Liver (tissue), 9 donors: Measurements from ENCODE around the gene MIP. TPM values are rescaled to one million over a fixed set of nuclear protein-coding genes. Genes with fewer than 3 reads are reported as not detected.

Source experiments
- DNase-seq: peaks from one replicate; pipeline ENCODE4 v3.0.0-alpha.2; 2017; ENCODE audit warnings: low spot score
- H3K27ac ChIP-seq, 2 donors: one replicate each; pipeline ENCODE4 v1.7.0; 2013; ENCODE audit warnings: inconsistent platforms in 2 of 2, low read length in 2 of 2, control low read depth in 1 of 2, low read depth in 1 of 2, mild to moderate bottlenecking in 1 of 2
- H3K27me3 ChIP-seq, 4 donors: one replicate each; pipeline versions ENCODE4 v1.6.1 to v1.7.0; 2013; ENCODE audit warnings: low read length in 3 of 4, inconsistent platforms in 1 of 4, mild to moderate bottlenecking in 1 of 4, moderate library complexity in 1 of 4; ENCODE audit not compliant: control insufficient read depth in 4 of 4, insufficient read depth in 4 of 4
- H3K36me3 ChIP-seq, 4 donors: one replicate each; pipeline versions ENCODE4 v1.6.1 to v1.7.0; 2013; ENCODE audit warnings: low read length in 3 of 4, mild to moderate bottlenecking in 3 of 4, low read depth in 1 of 4, moderate library complexity in 1 of 4; ENCODE audit not compliant: control insufficient read depth in 4 of 4, insufficient read depth in 3 of 4
- H3K4me1 ChIP-seq, 4 donors: one replicate each; pipeline versions ENCODE4 v1.6.1 to v1.7.0; 2013; ENCODE audit warnings: low read length in 3 of 4, mild to moderate bottlenecking in 3 of 4, moderate library complexity in 1 of 4; ENCODE audit not compliant: control insufficient read depth in 4 of 4, insufficient read depth in 4 of 4
- H3K4me3 ChIP-seq, 3 donors: one replicate each; pipeline versions ENCODE4 v1.6.1 to v1.7.0; 2013; ENCODE audit warnings: low read length in 3 of 3, control low read depth in 1 of 3, low read depth in 1 of 3, mild to moderate bottlenecking in 1 of 3
- H3K9ac ChIP-seq, 2 donors: one replicate each; pipeline ENCODE4 v1.7.0; 2013; ENCODE audit warnings: low read length in 2 of 2, mild to moderate bottlenecking in 2 of 2, moderate library complexity in 2 of 2, control low read depth in 1 of 2, low read depth in 1 of 2
- H3K9me3 ChIP-seq, 4 donors: one replicate each; pipeline versions ENCODE4 v1.6.1 to v1.7.0; 2013; ENCODE audit warnings: low read length in 3 of 4; ENCODE audit not compliant: control insufficient read depth in 4 of 4
- EGR1 ChIP-seq, 2 donors: IDR thresholded peaks; 2 replicates each; pipeline ENCODE4 v1.6.1; 2016 to 2018; ENCODE audit warnings: antibody characterized with exemption in 2 of 2, low read depth in 2 of 2
- FOXA1 ChIP-seq: IDR thresholded peaks from 2 replicates; pipeline ENCODE4 v1.6.1; 2016; ENCODE audit warnings: antibody characterized with exemption
- FOXA2 ChIP-seq: IDR thresholded peaks from 2 replicates; pipeline ENCODE4 v1.6.1; 2016; ENCODE audit warnings: antibody characterized with exemption
- GABPA ChIP-seq, 2 donors: IDR thresholded peaks in 1 of 2; conservative IDR thresholded peaks in 1 of 2; 2 replicates each; pipeline ENCODE4 v1.6.1; 2016; ENCODE audit warnings: antibody characterized with exemption in 2 of 2, mild to moderate bottlenecking in 1 of 2, moderate library complexity in 1 of 2
- HNF4A ChIP-seq, 2 donors: conservative IDR thresholded peaks; 2 replicates each; pipeline ENCODE4 v1.6.1; 2016; ENCODE audit warnings: antibody characterized with exemption in 2 of 2, mild to moderate bottlenecking in 2 of 2
- HNF4G ChIP-seq: IDR thresholded peaks from 2 replicates; pipeline ENCODE4 v1.6.1; 2016; ENCODE audit warnings: antibody characterized with exemption
- JUND ChIP-seq, 2 donors: IDR thresholded peaks; 2 replicates each; pipeline ENCODE4 v1.6.1; 2016; ENCODE audit warnings: antibody characterized with exemption in 2 of 2
- NR2F2 ChIP-seq: IDR thresholded peaks from 2 replicates; pipeline ENCODE4 v1.6.1; 2016; ENCODE audit warnings: antibody characterized with exemption
- RAD21 ChIP-seq, 2 donors: IDR thresholded peaks; 2 replicates each; pipeline ENCODE4 v1.6.1; 2016; ENCODE audit warnings: antibody characterized with exemption in 2 of 2, mild to moderate bottlenecking in 2 of 2
- RXRA ChIP-seq, 2 donors: IDR thresholded peaks; 2 replicates each; pipeline ENCODE4 v1.6.1; 2017 to 2018; ENCODE audit warnings: antibody characterized with exemption in 2 of 2, mild to moderate bottlenecking in 1 of 2
- SP1 ChIP-seq: IDR thresholded peaks from 2 replicates; pipeline ENCODE4 v1.6.1; 2018; ENCODE audit warnings: antibody characterized with exemption, mild to moderate bottlenecking
- TAF1 ChIP-seq: conservative IDR thresholded peaks from 2 replicates; pipeline ENCODE4 v1.6.1; 2016; ENCODE audit warnings: antibody characterized with exemption, mild to moderate bottlenecking
- YY1 ChIP-seq: IDR thresholded peaks from 2 replicates; pipeline ENCODE4 v1.6.1; 2016; ENCODE audit warnings: antibody characterized with exemption, mild to moderate bottlenecking
- WGBS: extraction: QIAGEN DNeasy Blood & Tissue Kit; methylation state at CpG from one replicate; pipeline ENCODE4 v1.1.7; 2013; 5-methylcytosine and 5-hydroxymethylcytosine counted together
- polyA plus RNA-seq, 2 donors: library from polyadenylated mRNA; stranded (reverse) in 1 of 2; unstranded in 1 of 2; fragments of 200-250 nt in 1 of 2; fragments of >200 nt in 1 of 2; fragmentation: Nextera tagmentation in 1 of 2; extraction: Ambion mirVana in 1 of 2; gene quantifications; one replicate each; pipeline versions ENCODE4 v1.2.1 to v1.2.3, GENCODE V29; 2013 to 2015
- total RNA-seq, 2 donors: library from RNA; depleted of rRNA; stranded (reverse); fragments of >200 nt; gene quantifications; one replicate each; pipeline ENCODE4 v1.2.3, GENCODE V29; 2014
- TF ChIP-seq, protein P1 (sequence below): IDR thresholded peaks from 2 replicates; pipeline ENCODE4 v1.6.1; 2016; ENCODE audit warnings: antibody characterized with exemption
- TF ChIP-seq, protein P2 (sequence below): IDR thresholded peaks from 2 replicates; pipeline ENCODE4 v1.6.1; 2016; ENCODE audit warnings: antibody characterized with exemption, mild to moderate bottlenecking
- TF ChIP-seq, protein P3 (sequence below): fragments of 150-350 bp; IDR thresholded peaks from 2 replicates; pipeline ENCODE4 v1.5.1; 2017; ENCODE audit warnings: improper control_type of control experiment, low read depth, low read length; ENCODE audit not compliant: missing input control
- TF ChIP-seq, protein P4 (sequence below): IDR thresholded peaks from 2 replicates; pipeline ENCODE4 v1.6.1; 2016; ENCODE audit warnings: antibody characterized with exemption
- TF ChIP-seq, protein P5 (sequence below): IDR thresholded peaks from 2 replicates; pipeline ENCODE4 v1.6.1; 2016; ENCODE audit warnings: antibody characterized with exemption
- donor health status: healthy.
- donor health status: healthy.
- donor health status: healthy.
- donor health status: healthy.
- donor health status: healthy.

Gene MIP
- total and polyA plus RNA-seq, 4 donors = 0.09 to 0.60 (median 0.39) TPM

DNA sequence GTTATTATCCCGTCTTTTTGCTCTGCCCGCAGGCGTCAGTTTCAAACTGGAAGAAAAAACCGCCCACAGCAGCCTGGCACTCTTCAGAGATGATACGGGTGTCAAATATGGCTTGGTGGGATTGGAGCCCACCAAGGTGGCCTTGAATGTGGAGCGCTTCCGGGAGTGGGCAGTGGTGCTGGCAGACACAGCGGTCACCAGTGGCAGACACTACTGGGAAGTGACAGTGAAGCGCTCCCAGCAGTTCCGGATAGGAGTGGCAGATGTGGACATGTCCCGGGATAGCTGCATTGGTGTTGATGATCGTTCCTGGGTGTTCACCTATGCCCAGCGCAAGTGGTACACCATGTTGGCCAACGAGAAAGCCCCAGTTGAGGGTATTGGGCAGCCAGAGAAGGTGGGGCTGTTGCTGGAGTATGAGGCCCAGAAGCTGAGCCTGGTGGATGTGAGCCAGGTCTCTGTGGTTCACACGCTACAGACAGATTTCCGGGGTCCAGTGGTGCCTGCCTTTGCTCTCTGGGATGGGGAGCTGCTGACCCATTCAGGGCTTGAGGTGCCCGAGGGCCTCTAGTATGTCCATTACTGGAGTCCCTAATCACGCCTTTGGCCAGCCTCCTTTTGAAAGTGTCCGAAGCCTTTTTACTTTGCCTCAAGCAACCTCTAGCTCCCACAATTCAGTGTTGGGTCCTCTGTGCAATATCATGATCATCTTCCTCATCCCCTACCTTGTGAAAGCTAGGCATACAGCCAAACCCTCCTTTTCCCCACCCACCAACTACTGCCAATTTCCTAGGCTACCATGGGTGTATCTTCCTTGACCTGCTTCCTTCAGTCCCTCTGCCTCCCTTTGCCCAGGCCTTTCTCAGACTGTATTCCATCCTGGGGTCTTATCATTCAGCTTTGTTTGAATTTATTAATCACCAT, 14.8 kb upstream of the MIP start:
- peak overlapping the region; percentile 97 to 99 for H3K27ac ChIP-seq
- no peak for DNase-seq
- H3K36me3 ChIP-seq = peaks cover 0 to 19% (median 14%) of the 10 kb centered on the region in 4 donors
- TF ChIP-seq RXRA (IDR thresholded peaks at IDR 0.05) (peak in 1 of 2 donors; percentile 42), GABPA (IDR thresholded peaks at IDR 0.05 in 1 of 2, conservative IDR thresholded peaks at IDR 0.05 in 1 of 2) (no peak), TAF1 (peak; percentile 15), HNF4A (conservative IDR thresholded peaks at IDR 0.05) (peak in 1 of 2 donors; percentile 4)
- H3K4me1 ChIP-seq = peaks cover 0 to 33% (median 28%) of the 10 kb centered on the region in 4 donors
- WGBS = 22% methylated on average over 19 of the region's 19 CpGs
- peak overlapping the region; percentile 98 to 100 for H3K9ac ChIP-seq
- H3K27me3 ChIP-seq = no peaks in the 10 kb centered on the region
- no peaks in the 10 kb centered on the region for H3K9me3 ChIP-seq
- peak overlapping the region; percentile 66 to 100 (median 98) for H3K4me3 ChIP-seq

DNA sequence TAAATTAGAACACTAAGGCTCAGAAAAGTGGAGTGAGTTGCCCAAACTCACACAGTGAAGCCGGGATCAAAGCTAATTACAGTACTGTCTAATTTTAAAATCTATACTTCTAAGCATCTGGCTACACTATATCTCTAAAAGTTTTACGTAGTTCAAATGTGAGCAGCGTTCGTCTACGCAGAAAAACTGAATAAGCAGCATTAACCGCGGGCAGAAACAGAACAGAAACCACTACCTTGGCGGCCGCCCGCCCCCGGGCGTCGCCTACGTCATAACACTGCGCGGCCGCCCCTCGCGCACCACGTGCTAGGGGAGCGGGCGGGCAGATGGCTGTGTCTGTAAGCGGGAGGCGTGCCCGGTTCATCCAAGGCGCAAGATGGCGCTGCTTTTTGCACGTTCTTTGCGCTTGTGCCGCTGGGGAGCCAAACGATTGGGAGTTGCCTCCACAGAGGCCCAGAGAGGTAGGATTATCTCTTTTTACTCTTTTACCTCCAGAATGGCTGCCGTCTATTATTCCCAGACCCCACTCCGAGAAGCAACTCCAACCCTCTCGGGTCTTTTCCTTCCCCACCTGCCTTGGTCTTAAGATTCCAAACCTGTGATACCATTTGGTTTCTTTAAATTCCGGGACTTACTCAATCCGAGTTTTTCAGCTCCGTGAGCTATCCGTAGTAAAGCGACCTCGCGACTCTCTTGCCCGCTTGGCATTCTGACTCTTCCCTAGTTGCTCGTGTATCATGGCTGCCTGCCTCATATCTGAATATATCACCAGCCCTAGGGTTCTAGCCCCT, 14.0 kb upstream of the MIP start, which contains the start of gene SPRYD4:
Gene SPRYD4, plus strand, starts transcription at position 363 of the 791 bp plus-strand sequence. Its CDS starts 14 bp downstream, at position 377.
- no peaks in the 10 kb centered on the region for H3K9me3 ChIP-seq
- peaks cover 0 to 38% (median 31%) of the 10 kb centered on the region in 4 donors for H3K4me1 ChIP-seq
- peak within 1 kb of the TSS; percentile 97 to 99 for H3K27ac ChIP-seq
- peak within 1 kb of the TSS; percentile 98 to 100 for H3K9ac ChIP-seq
- peak; percentile 91 for DNase-seq
- H3K4me3 ChIP-seq = peak within 1 kb of the TSS; percentile 66 to 100 (median 98)
- peak in 1 of 2 donors; percentile 59 for TF ChIP-seq GABPA (IDR thresholded peaks at IDR 0.05 in 1 of 2, conservative IDR thresholded peaks at IDR 0.05 in 1 of 2)
- TF ChIP-seq FOXA1 = no peak
- peak; percentile 77 for TF ChIP-seq SP1
- TF ChIP-seq NR2F2 = no peak
- TF ChIP-seq, protein P1, sequence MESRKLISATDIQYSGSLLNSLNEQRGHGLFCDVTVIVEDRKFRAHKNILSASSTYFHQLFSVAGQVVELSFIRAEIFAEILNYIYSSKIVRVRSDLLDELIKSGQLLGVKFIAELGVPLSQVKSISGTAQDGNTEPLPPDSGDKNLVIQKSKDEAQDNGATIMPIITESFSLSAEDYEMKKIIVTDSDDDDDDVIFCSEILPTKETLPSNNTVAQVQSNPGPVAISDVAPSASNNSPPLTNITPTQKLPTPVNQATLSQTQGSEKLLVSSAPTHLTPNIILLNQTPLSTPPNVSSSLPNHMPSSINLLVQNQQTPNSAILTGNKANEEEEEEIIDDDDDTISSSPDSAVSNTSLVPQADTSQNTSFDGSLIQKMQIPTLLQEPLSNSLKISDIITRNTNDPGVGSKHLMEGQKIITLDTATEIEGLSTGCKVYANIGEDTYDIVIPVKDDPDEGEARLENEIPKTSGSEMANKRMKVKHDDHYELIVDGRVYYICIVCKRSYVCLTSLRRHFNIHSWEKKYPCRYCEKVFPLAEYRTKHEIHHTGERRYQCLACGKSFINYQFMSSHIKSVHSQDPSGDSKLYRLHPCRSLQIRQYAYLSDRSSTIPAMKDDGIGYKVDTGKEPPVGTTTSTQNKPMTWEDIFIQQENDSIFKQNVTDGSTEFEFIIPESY = peak; percentile 65
- TF ChIP-seq, protein P2, sequence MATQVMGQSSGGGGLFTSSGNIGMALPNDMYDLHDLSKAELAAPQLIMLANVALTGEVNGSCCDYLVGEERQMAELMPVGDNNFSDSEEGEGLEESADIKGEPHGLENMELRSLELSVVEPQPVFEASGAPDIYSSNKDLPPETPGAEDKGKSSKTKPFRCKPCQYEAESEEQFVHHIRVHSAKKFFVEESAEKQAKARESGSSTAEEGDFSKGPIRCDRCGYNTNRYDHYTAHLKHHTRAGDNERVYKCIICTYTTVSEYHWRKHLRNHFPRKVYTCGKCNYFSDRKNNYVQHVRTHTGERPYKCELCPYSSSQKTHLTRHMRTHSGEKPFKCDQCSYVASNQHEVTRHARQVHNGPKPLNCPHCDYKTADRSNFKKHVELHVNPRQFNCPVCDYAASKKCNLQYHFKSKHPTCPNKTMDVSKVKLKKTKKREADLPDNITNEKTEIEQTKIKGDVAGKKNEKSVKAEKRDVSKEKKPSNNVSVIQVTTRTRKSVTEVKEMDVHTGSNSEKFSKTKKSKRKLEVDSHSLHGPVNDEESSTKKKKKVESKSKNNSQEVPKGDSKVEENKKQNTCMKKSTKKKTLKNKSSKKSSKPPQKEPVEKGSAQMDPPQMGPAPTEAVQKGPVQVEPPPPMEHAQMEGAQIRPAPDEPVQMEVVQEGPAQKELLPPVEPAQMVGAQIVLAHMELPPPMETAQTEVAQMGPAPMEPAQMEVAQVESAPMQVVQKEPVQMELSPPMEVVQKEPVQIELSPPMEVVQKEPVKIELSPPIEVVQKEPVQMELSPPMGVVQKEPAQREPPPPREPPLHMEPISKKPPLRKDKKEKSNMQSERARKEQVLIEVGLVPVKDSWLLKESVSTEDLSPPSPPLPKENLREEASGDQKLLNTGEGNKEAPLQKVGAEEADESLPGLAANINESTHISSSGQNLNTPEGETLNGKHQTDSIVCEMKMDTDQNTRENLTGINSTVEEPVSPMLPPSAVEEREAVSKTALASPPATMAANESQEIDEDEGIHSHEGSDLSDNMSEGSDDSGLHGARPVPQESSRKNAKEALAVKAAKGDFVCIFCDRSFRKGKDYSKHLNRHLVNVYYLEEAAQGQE = peak; percentile 83
- TF ChIP-seq HNF4A (conservative IDR thresholded peaks at IDR 0.05) = no peak
- peak; percentile 99 for TF ChIP-seq YY1
- TF ChIP-seq FOXA2 = no peak
- TF ChIP-seq EGR1 (IDR thresholded peaks at IDR 0.05; ENCODE audit: low read depth in 2 of 2) = peak; percentile 91 to 98
- peak; percentile 49 to 66 for TF ChIP-seq RXRA (IDR thresholded peaks at IDR 0.05)
- no peak for TF ChIP-seq HNF4G
- no peak for TF ChIP-seq TAF1
- TF ChIP-seq, protein P3, sequence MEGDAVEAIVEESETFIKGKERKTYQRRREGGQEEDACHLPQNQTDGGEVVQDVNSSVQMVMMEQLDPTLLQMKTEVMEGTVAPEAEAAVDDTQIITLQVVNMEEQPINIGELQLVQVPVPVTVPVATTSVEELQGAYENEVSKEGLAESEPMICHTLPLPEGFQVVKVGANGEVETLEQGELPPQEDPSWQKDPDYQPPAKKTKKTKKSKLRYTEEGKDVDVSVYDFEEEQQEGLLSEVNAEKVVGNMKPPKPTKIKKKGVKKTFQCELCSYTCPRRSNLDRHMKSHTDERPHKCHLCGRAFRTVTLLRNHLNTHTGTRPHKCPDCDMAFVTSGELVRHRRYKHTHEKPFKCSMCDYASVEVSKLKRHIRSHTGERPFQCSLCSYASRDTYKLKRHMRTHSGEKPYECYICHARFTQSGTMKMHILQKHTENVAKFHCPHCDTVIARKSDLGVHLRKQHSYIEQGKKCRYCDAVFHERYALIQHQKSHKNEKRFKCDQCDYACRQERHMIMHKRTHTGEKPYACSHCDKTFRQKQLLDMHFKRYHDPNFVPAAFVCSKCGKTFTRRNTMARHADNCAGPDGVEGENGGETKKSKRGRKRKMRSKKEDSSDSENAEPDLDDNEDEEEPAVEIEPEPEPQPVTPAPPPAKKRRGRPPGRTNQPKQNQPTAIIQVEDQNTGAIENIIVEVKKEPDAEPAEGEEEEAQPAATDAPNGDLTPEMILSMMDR = no peak
- TF ChIP-seq RAD21 (IDR thresholded peaks at IDR 0.05) = peak; percentile 38 to 46
- TF ChIP-seq, protein P4, sequence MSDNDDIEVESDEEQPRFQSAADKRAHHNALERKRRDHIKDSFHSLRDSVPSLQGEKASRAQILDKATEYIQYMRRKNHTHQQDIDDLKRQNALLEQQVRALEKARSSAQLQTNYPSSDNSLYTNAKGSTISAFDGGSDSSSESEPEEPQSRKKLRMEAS = peak; percentile 96
- TF ChIP-seq JUND (IDR thresholded peaks at IDR 0.05) = peak in 1 of 2 donors; percentile 37
- TF ChIP-seq, protein P5, sequence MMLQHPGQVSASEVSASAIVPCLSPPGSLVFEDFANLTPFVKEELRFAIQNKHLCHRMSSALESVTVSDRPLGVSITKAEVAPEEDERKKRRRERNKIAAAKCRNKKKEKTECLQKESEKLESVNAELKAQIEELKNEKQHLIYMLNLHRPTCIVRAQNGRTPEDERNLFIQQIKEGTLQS = peak; percentile 52
- no peaks in the 10 kb centered on the region for H3K27me3 ChIP-seq
- H3K36me3 ChIP-seq = peaks cover 0 to 19% (median 10%) of the 10 kb centered on the region in 4 donors
- under 1% methylated on average over 43 of the region's 43 CpGs for WGBS
